GM12874 (cell line): ENCODE measurements around the gene PTPN3.

Source experiments
- CTCF ChIP-seq: IDR thresholded peaks from 2 replicates; pipeline ENCODE4 v1.5.1; 2011; ENCODE audit warnings: low read depth, mild to moderate bottlenecking, control low read depth, low read length, moderate library complexity; ENCODE audit not compliant: insufficient read depth

PTPN3 gene

GRCh38 chr9:109498195-109499092, at the start of gene PTPN3:
Gene PTPN3 (minus strand): TSS chr9:109498307. CDS start chr9:109463434, 34,873 bp downstream.
- no peak for TF ChIP-seq CTCF

- TF ChIP-seq CTCF = no peak
Observed at GRCh38 chr9:109542922-109543321, 44.8 kb upstream of the PTPN3 start.

GRCh38 chr9:109538346-109538745, 40.2 kb upstream of the PTPN3 start:
- no peak for TF ChIP-seq CTCF

- TF ChIP-seq CTCF = no peak
Observed at GRCh38 chr9:109537288-109537687, 39.2 kb upstream of the PTPN3 start.

- no peak for TF ChIP-seq CTCF
Observed at GRCh38 chr9:109536859-109537258, 38.8 kb upstream of the PTPN3 start.

- TF ChIP-seq CTCF = no peak
Observed at GRCh38 chr9:109535365-109535764, 37.3 kb upstream of the PTPN3 start.

- no peak for TF ChIP-seq CTCF
Observed at GRCh38 chr9:109534151-109534550, 36.0 kb upstream of the PTPN3 start.
